Measurements from ENCODE around the gene FOXP1.

Gene FOXP1

GRCh38 chr3:71131375-71132314, 451.9 kb downstream of the FOXP1 start:
- Histone ChIP-seq H3K36me3 (ENCODE audit: insufficient read depth, low read length) (no peaks in the 10 kb centered on the region), H3K9ac (ENCODE audit: low read depth, low read length) (no peak overlapping the region), H3K9me3 (ENCODE audit: control insufficient read depth, insufficient read depth, low read length) (no peaks in the 10 kb centered on the region), H3K4me1 (ENCODE audit: insufficient read depth, low read length) (peaks cover 63% of the 10 kb centered on the region)

DNA sequence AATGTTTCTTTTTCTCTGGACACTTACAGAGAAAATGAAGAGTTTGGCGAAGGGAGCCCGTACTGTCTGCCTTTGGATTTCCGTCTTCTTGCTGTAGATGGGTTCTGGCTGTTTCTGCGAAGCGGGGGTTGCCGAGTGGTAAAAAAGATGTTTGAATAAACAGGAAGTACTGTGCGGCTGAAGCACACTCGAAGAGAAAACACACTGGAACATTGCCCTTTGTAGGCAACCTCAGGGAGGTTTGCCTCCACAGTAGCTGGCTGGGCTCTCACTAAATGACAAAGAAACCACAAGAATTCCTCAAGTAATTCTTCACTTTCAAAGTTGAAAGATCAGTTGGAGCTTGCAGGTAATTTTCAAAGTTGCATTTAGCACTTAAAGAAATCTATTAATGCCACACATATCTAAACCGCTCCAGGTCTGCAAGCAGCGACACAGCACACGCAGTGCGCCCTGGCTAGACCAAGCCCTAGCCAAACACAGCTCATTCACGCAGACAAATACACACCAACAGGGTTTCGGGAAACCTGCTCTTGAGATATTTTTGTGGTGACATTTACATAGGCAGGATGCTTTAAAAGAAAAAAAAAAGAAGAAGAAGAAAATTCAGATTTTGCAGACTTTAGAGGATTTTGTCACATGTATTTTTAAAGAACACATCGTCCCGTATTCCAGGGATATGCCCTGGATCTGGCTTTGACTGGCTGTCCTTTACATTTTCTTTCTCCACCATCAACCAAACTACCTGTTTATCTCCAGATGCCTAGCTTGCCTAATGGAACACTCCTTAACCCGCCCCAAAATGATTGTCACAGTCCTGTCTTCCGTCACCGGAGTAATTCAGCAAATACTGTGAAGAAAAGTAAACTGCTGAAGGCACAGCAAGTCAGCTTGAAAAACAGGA, 452.8 kb downstream of the FOXP1 start:
- Histone ChIP-seq H3K4me1 (ENCODE audit: insufficient read depth, low read length) (peaks cover 54% of the 10 kb centered on the region), H3K36me3 (ENCODE audit: insufficient read depth, low read length) (no peaks in the 10 kb centered on the region), H3K9me3 (ENCODE audit: control insufficient read depth, insufficient read depth, low read length) (no peaks in the 10 kb centered on the region), H3K9ac (ENCODE audit: low read depth, low read length) (peak overlapping the region; percentile 45; the same call in 1 of the 2 replicates)

- peak overlapping the region; percentile 45 for H3K9ac ChIP-seq (ENCODE audit: low read depth, low read length)
- no peaks in the 10 kb centered on the region for H3K36me3 ChIP-seq (ENCODE audit: insufficient read depth, low read length)
- peaks cover 48% of the 10 kb centered on the region for H3K4me1 ChIP-seq (ENCODE audit: insufficient read depth, low read length)
These were observed 453.7 kb downstream of the FOXP1 start for GRCh38 chr3:71129611-71130431.

GRCh38 chr3:71128961-71129360, 454.6 kb downstream of the FOXP1 start:
- Histone ChIP-seq H3K9ac (ENCODE audit: low read depth, low read length) (no peak overlapping the region), H3K9me3 (ENCODE audit: control insufficient read depth, insufficient read depth, low read length) (no peaks in the 10 kb centered on the region), H3K4me1 (ENCODE audit: insufficient read depth, low read length) (peaks cover 48% of the 10 kb centered on the region), H3K36me3 (ENCODE audit: insufficient read depth, low read length) (no peaks in the 10 kb centered on the region)

More at GRCh38 chr3:71129611-71130431, 453.7 kb downstream of the FOXP1 start:
- H3K9me3 ChIP-seq (ENCODE audit: control insufficient read depth, insufficient read depth, low read length), result no peaks in the 10 kb centered on the region

DNA sequence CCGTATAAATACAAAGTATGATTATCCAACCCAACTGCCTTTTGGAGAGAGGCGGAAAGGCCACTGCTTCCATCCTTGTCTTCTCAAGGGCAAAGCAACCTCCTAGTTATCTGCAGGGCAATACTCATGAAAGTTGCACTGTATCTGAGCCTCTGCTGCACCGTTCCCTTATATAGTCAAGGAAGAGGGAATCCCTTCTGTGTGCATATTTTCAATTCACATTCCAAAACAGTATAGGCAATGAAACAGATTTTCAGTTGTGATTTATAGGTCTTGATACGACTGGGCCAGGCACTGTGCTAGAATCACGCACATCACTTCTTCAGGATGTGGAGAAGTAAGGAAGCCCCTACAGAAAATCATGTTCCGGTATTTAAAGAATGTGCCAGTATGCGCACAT, 455.7 kb downstream of the FOXP1 start:
- Histone ChIP-seq H3K9me3 (ENCODE audit: control insufficient read depth, insufficient read depth, low read length) (no peaks in the 10 kb centered on the region), H3K36me3 (ENCODE audit: insufficient read depth, low read length) (no peaks in the 10 kb centered on the region), H3K4me1 (ENCODE audit: insufficient read depth, low read length) (peaks cover 39% of the 10 kb centered on the region), H3K9ac (ENCODE audit: low read depth, low read length) (no peak overlapping the region)

- H3K9me3 ChIP-seq (ENCODE audit: control insufficient read depth, insufficient read depth, low read length), result no peaks in the 10 kb centered on the region
- no peaks in the 10 kb centered on the region for H3K36me3 ChIP-seq (ENCODE audit: insufficient read depth, low read length)
- peaks cover 39% of the 10 kb centered on the region for H3K4me1 ChIP-seq (ENCODE audit: insufficient read depth, low read length)
- H3K9ac ChIP-seq (ENCODE audit: low read depth, low read length), result no peak overlapping the region
These were observed 456.3 kb downstream of the FOXP1 start for GRCh38 chr3:71127052-71127831.

DNA sequence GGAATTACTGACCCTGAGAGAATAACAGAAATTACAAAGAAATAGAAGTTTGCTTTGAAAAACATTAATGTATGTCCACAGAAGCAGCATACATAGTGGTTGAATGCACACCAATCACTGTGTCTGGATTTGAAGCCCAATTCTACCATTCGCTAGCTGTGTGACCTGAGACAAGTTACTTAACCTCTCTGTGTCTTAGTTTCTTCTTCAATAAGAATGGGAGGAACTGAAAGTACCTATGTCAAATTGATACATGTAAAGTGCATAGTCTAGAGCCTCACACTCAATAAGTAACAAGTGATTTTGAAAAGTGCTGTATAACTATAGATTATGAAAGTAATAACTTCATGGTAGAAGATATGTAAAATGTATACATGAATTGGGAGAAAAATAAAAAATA, 457.8 kb downstream of the FOXP1 start:
- peaks cover 24% of the 10 kb centered on the region for H3K4me1 ChIP-seq (ENCODE audit: insufficient read depth, low read length)
- no peaks in the 10 kb centered on the region for H3K9me3 ChIP-seq (ENCODE audit: control insufficient read depth, insufficient read depth, low read length)
- H3K36me3 ChIP-seq (ENCODE audit: insufficient read depth, low read length), result no peaks in the 10 kb centered on the region
- no peak overlapping the region for H3K9ac ChIP-seq (ENCODE audit: low read depth, low read length)

DNA sequence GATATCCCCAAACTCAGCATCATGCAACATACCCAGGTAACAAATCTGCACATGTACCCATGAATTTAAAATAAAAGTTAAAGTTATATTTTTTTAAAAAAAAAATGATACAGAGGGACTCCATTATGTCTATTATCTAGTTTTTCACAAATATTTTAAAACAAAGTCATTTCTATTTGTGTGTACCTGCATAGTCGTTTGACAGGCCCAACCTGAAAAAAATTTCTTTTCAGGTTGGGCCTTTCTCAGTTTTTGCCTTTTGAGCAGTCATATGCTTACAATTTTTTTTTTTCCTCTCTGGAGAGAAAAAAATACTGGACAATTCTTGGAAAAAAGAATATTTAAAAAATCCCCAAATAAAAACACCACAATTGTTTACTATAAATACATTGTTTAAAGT, 459.5 kb downstream of the FOXP1 start:
- Histone ChIP-seq H3K4me1 (ENCODE audit: insufficient read depth, low read length) (peaks cover 17% of the 10 kb centered on the region), H3K36me3 (ENCODE audit: insufficient read depth, low read length) (no peaks in the 10 kb centered on the region), H3K9ac (ENCODE audit: low read depth, low read length) (no peak overlapping the region), H3K9me3 (ENCODE audit: control insufficient read depth, insufficient read depth, low read length) (no peaks in the 10 kb centered on the region)

DNA sequence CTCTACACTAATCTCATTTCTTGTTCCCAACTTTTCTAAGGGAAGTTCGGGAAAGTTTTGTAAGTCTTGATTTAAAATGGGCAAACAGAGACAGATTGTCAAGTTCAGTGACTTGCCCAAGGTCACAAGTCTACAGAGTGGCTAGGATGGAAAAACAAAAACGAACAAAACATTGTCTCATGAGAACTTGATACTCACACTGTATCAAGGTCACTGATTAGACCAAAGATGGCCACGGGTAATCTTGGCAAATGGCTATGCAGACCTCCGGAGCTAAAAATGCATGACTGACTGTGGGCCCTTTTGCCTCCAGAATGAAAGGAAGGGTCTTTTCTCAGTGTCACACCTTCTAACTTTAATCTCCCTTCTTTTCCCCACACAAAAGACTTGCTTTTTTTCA, 460.9 kb downstream of the FOXP1 start:
- no peaks in the 10 kb centered on the region for H3K9me3 ChIP-seq (ENCODE audit: control insufficient read depth, insufficient read depth, low read length)
- H3K36me3 ChIP-seq (ENCODE audit: insufficient read depth, low read length), result no peaks in the 10 kb centered on the region
- H3K9ac ChIP-seq (ENCODE audit: low read depth, low read length), result no peak overlapping the region
- peaks cover 7% of the 10 kb centered on the region for H3K4me1 ChIP-seq (ENCODE audit: insufficient read depth, low read length)

- Histone ChIP-seq H3K4me1 (ENCODE audit: insufficient read depth, low read length) (no peaks in the 10 kb centered on the region), H3K9me3 (ENCODE audit: control insufficient read depth, insufficient read depth, low read length) (no peaks in the 10 kb centered on the region), H3K9ac (ENCODE audit: low read depth, low read length) (no peak overlapping the region), H3K36me3 (ENCODE audit: insufficient read depth, low read length) (no peaks in the 10 kb centered on the region)
These were observed 461.9 kb downstream of the FOXP1 start for GRCh38 chr3:71121429-71122167.

GRCh38 chr3:71120012-71120411, 463.5 kb downstream of the FOXP1 start:
- no peak overlapping the region for H3K9ac ChIP-seq (ENCODE audit: low read depth, low read length)
- no peaks in the 10 kb centered on the region for H3K9me3 ChIP-seq (ENCODE audit: control insufficient read depth, insufficient read depth, low read length)
- no peaks in the 10 kb centered on the region for H3K36me3 ChIP-seq (ENCODE audit: insufficient read depth, low read length)
- no peaks in the 10 kb centered on the region for H3K4me1 ChIP-seq (ENCODE audit: insufficient read depth, low read length)

DNA sequence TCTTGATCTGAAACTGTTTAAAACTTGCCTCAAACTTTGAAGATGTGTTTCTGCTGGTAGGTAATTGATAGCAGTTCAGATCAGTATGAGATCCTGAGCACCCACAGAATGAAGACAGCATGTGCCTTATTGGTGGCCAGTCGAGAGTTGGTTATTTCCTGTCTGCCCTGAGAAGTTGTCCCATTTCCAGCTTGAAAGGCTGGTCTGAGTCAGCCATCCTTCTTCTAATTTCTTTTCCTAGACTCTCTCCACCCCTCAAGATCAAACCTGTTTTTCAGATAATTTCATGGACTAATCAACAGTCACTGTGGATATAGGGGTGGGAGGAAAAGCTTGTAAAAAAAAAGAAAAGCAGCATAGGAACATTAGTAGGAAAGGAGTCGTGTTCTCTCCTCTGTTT, 464.4 kb downstream of the FOXP1 start:
- Histone ChIP-seq H3K9ac (ENCODE audit: low read depth, low read length) (no peak overlapping the region), H3K9me3 (ENCODE audit: control insufficient read depth, insufficient read depth, low read length) (no peaks in the 10 kb centered on the region), H3K4me1 (ENCODE audit: insufficient read depth, low read length) (no peaks in the 10 kb centered on the region), H3K36me3 (ENCODE audit: insufficient read depth, low read length) (no peaks in the 10 kb centered on the region)

DNA sequence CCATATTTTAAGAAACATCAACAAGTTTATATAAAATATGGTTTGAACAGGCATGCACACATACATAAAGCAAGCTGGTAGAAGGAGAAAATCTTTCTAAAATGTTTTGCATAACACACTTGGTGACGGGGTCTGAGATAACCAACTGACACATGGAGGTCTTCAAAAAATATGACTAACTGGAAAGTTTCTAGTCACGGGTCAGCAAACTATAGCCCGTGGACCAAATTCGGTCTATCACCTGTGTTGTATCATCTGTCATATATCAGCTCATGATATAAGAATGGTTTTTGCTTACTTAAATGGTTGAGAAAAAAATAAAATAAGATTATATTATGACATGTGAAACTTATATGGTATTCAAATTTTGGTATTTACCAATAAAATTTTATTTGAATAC, 465.1 kb downstream of the FOXP1 start:
- no peak overlapping the region for H3K9ac ChIP-seq (ENCODE audit: low read depth, low read length)
- H3K36me3 ChIP-seq (ENCODE audit: insufficient read depth, low read length), result no peaks in the 10 kb centered on the region

More for the DNA sequence above, 465.1 kb downstream of the FOXP1 start:
- H3K9me3 ChIP-seq (ENCODE audit: control insufficient read depth, insufficient read depth, low read length), result no peaks in the 10 kb centered on the region
- H3K4me1 ChIP-seq (ENCODE audit: insufficient read depth, low read length), result no peaks in the 10 kb centered on the region
